ENCODE measurements around the gene PMAIP1. TPM values are rescaled to one million over a fixed set of nuclear protein-coding genes. Genes with fewer than 3 reads are reported as not detected.

PMAIP1 gene
- total RNA-seq, 6 experiments from 2014 or later, result 4.6 to 10.1 (median 5.9) TPM

DNA sequence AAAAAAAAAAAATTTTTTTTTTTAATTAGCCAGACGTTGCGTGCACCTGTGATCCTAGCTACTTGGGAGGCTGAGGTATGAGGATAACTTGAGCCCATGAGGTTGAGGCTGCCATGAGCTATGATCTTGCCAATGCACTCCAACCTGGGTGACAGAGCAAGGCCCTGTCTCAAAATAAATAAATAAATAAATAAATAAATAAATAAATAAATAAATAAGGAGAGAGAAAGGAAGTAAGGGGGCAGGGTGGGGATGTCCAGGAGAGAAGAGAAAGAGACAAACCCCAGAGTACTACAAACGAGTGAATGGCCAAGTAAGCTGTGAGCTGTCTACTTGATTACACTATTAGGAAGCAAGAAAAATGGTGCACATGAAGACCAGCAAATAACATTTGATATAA is 7.7 kb upstream of the PMAIP1 start:
- Mint-ChIP-seq H3K4me1 (ENCODE audit: low read depth) (peaks cover 10% of the 10 kb centered on the region), H3K4me3 (no peak overlapping the region), H3K27me3 (ENCODE audit: insufficient read depth) (no peaks in the 10 kb centered on the region), H3K9me3 (no peaks in the 10 kb centered on the region), H3K36me3 (ENCODE audit: low read depth) (no peaks in the 10 kb centered on the region), H3K27ac (no peak overlapping the region)
- TF ChIP-seq, protein P1, sequence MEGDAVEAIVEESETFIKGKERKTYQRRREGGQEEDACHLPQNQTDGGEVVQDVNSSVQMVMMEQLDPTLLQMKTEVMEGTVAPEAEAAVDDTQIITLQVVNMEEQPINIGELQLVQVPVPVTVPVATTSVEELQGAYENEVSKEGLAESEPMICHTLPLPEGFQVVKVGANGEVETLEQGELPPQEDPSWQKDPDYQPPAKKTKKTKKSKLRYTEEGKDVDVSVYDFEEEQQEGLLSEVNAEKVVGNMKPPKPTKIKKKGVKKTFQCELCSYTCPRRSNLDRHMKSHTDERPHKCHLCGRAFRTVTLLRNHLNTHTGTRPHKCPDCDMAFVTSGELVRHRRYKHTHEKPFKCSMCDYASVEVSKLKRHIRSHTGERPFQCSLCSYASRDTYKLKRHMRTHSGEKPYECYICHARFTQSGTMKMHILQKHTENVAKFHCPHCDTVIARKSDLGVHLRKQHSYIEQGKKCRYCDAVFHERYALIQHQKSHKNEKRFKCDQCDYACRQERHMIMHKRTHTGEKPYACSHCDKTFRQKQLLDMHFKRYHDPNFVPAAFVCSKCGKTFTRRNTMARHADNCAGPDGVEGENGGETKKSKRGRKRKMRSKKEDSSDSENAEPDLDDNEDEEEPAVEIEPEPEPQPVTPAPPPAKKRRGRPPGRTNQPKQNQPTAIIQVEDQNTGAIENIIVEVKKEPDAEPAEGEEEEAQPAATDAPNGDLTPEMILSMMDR (IDR thresholded peaks at IDR 0.05), result no peak
- DNase-seq, result no peak

DNA sequence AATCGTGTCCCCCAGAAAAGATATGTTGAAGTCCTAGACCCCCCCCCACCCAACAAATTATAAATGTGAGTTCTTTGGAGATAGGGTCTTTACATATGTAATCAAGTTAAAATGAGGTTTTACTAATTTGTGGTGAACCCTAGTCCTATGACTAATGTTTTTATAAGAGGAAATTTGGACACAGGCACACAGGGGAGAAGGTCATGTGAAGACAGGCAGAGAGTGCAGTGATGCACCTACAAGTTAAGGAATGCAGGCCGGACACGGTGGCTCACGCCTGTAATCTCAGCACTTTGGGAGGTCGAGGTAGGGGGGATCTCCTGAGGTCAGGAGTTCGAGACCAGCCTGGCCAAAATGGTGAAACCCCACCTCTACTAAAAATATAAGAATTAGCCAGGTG is 5.8 kb upstream of the PMAIP1 start:
- DNase-seq, result no peak
- no peaks in the 10 kb centered on the region for H3K9me3 Mint-ChIP-seq
- peaks cover 10% of the 10 kb centered on the region for H3K36me3 Mint-ChIP-seq (ENCODE audit: low read depth)
- H3K4me1 Mint-ChIP-seq (ENCODE audit: low read depth), result peaks cover 18% of the 10 kb centered on the region
- H3K27me3 Mint-ChIP-seq (ENCODE audit: insufficient read depth), result no peaks in the 10 kb centered on the region
- H3K4me3 Mint-ChIP-seq, result no peak overlapping the region
- H3K27ac Mint-ChIP-seq, result no peak overlapping the region
- TF ChIP-seq, protein P1 (IDR thresholded peaks at IDR 0.05), result no peak

DNA sequence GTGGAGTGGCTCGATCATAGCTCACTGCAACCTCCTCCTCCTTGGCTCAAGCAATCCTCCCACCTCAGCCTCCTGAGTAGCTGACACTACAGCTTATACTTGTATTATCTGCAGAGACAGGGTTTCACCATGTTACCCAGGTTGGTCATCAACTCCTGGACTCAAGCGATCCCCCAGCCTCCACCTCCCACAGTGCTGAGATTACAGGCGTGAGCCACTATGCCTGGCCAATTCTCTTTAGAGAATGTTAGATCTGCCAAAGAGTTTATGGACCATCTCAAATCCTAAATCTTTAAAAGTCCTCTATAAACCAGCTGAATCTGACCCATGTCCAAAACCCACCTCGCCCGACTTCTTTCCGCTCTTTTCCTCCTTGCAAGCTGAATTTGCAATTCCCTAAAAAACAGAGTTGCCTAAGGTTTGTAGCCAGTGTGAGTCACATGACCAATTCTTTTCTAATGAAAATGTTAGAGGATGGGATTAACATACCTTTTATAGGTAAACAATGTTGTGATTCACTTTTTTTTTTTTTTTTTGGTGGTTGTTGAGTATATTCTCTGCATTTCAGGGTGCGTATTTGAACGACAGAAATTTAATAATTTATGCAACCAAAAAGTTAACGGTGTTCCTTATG is 2.4 kb upstream of the PMAIP1 start:
- TF ChIP-seq, protein P1 (IDR thresholded peaks at IDR 0.05), result no peak
- H3K36me3 Mint-ChIP-seq (ENCODE audit: low read depth), result peaks cover 17% of the 10 kb centered on the region
- H3K27me3 Mint-ChIP-seq (ENCODE audit: insufficient read depth), result peaks cover 3% of the 10 kb centered on the region; the same call in 1 of the 2 replicates
- no peak overlapping the region for H3K4me3 Mint-ChIP-seq
- no peaks in the 10 kb centered on the region for H3K9me3 Mint-ChIP-seq
- DNase-seq, result no peak
- peaks cover 41% of the 10 kb centered on the region for H3K4me1 Mint-ChIP-seq (ENCODE audit: low read depth)
- no peak overlapping the region for H3K27ac Mint-ChIP-seq

DNA sequence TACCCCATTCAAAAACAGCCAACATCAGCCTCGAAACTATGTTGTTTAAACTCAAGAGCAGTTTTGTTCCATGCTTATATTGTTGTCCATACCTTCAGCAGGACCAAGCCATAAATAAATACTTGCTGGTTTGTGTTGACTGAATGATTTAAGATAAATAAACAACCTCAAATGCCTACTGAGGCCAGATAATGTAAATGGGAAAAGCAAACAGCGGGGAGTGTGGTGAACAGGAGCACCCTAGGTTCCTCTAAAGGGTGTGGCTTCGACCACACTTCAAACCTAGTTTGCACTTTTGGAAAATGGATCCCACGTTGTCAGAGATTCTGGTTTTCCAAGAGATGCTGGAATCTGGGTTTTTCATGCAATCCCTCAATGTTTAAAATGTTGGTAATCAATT is 1.7 kb upstream of the PMAIP1 start:
- Mint-ChIP-seq H3K9me3 (no peaks in the 10 kb centered on the region), H3K36me3 (ENCODE audit: low read depth) (peaks cover 23% of the 10 kb centered on the region), H3K27me3 (ENCODE audit: insufficient read depth) (peaks cover 3% of the 10 kb centered on the region; the same call in 1 of the 2 replicates), H3K4me1 (ENCODE audit: low read depth) (peaks cover 48% of the 10 kb centered on the region), H3K27ac (no peak overlapping the region), H3K4me3 (peak overlapping the region; percentile 91)
- DNase-seq, result no peak
- TF ChIP-seq, protein P1 (IDR thresholded peaks at IDR 0.05), result no peak

DNA sequence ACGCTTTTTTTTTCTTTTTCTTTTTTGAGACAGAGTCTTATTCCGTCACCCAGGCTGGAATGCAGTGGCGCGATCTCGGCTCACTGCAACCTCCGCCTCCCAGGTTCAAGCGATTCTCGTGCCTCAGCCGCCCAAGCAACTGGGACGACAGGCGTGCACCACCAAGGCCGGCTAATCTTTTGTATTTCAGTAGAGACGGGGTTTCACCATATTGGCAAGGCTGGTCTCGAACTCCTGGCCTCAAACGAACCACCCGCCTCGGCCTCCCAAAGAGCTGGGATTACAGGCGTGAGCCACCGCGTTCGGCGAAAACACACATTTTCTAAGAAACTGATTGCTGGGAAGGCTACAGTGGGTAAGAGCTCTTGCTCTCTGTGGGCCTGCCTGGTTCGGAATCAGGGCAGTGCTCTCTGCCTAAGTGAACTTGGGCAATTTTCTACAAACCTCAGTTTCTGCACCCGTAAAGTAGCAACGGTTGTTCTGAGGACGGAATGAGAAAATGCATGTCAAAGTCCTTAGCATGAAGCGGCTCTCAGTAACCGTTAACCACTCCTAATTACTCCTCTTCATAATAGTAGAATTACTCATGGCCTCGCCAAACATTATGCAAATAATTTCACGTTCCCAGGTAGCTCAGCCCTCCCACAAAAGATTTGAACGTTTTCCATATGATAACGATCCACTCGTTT is 1.0 kb upstream of the PMAIP1 start:
- DNase-seq, result no peak
- TF ChIP-seq, protein P1 (IDR thresholded peaks at IDR 0.05), result no peak
- H3K9me3 Mint-ChIP-seq, result no peaks in the 10 kb centered on the region
- H3K27ac Mint-ChIP-seq, result peak overlapping the region; percentile 94
- peak overlapping the region; percentile 91 for H3K4me3 Mint-ChIP-seq
- H3K4me1 Mint-ChIP-seq (ENCODE audit: low read depth), result peaks cover 51% of the 10 kb centered on the region
- peaks cover 26% of the 10 kb centered on the region for H3K36me3 Mint-ChIP-seq (ENCODE audit: low read depth)
- H3K27me3 Mint-ChIP-seq (ENCODE audit: insufficient read depth), result peaks cover 3% of the 10 kb centered on the region; the same call in 1 of the 2 replicates
